Frontal cortex (tissue), 4 donors: Measurements from ENCODE around the gene BAD. TPM values are rescaled to one million over a fixed set of nuclear protein-coding genes. Genes with fewer than 3 reads are reported as not detected.

Experiments
- DNase-seq, 2 donors: peaks; one replicate each; pipeline ENCODE4 v3.0.0; 2012; ENCODE audit warnings: low spot score in 2 of 2
- FAIRE-seq: peaks from 2 replicates; lab custom pipeline; 2012; peaks lifted over from hg19 to GRCh38; lab: Jason Lieb, UNC
- total RNA-seq: library from RNA; depleted of rRNA; stranded (reverse); fragments of >200 nt; gene quantifications from one replicate; pipeline ENCODE4 v1.2.3, GENCODE V29; 2014
- donor health status: control.
- donor health status: control.
- donor health status: control.

Gene BAD
- total RNA-seq, 1 donor from 2014 or later = 44.8 TPM

DNA sequence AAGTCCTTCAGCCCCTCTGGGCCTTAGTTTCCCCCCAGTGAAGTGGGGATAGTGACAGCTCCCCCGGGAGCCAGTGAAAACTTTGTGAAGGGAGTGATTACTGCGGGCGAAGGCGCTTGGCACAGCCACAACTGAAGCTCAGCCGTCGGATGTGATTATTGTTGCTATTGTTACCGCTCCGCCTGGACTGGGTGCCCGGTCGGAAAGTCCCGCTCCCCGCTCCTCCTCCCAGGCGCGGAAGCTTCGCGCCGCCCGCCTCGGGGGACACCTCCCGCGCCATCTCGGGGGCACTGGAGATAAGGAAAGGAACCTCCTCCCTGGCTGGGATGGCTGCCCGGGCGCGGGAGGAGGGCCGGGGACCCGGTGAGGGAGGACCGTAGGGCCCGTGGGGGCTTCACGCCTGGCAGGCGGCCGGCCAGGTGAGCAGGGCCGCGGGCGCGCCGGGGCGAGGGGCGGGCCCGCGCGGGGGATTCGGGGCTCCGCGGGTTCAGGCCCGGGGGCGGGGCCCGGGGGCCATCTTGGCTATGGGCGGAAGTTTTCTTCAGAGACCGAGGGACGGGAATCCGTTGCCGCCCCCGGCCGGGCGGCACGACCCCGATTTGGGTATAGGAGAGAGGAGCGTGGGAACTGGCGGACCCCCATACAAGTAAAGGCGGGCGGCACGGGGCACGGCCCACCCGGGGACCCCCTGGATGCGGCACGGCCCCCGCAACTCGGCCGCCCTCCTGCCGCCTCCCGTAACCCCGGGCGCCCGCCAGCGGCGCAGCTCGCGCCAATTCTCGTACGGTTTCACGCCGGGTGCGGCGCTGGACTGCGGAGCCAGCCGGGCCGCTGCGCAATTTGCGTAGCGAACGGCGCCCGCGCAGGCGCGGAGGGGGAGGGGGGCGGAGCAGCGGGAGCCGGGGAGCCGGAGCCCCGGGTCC is 758 bp upstream of the BAD start, which contains the start of gene GPR137:
Gene GPR137 (plus strand): TSS at position 887 of the 923 bp plus-strand sequence. CDS start 677 bp downstream, outside the sequence.
- FAIRE-seq (no peak), DNase-seq (peak; percentile 94 to 96)

GRCh38 chr11:64283092-64283491 is 1.4 kb downstream of the BAD start:
- DNase-seq (no peak), FAIRE-seq (no peak)

DNA sequence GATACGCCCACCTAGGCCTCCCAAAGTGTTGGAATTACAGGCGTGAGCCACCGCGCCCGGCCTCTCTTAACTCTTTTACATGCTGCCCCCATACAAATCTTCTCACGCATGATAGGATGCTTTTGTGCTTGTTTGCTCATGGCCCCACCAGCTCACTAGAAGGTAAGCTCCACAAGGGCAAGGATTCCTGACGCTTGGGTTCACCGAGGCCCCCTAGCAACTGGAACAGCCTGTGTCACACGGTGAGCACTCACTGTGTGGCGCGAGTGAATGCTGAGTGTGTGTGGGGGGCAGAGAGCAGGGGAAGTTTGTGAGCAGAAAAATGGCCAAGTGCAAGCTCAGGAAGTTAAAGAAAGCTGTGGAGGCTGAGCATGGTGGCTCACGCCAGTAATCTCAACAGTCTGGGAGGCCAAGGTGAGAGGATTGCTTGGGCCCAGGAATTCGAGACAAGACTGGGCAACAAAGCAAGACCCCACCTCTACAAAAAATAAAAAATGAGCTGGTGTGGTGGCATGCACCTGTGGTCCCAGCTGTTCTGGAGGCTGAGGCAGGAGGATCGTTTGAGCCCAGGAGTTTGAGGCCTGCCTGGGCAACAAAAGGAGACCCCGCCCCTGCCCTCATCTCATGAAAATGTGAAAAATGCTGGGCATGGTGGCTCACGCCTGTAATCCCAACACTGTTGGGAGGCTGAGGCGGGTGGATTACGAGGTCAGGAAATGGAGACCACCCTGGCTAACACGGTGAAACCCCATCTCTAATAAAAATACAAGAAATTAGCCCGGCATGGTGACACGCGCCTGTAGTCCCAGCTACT is 2.3 kb downstream of the BAD start:
- DNase-seq (no peak), FAIRE-seq (no peak)

- no peak for FAIRE-seq
- no peak for DNase-seq
Measured at GRCh38 chr11:64278576-64279190, 5.8 kb downstream of the BAD start.

- DNase-seq (no peak), FAIRE-seq (no peak)
Measured at GRCh38 chr11:64276653-64277431, 7.6 kb downstream of the BAD start.

DNA sequence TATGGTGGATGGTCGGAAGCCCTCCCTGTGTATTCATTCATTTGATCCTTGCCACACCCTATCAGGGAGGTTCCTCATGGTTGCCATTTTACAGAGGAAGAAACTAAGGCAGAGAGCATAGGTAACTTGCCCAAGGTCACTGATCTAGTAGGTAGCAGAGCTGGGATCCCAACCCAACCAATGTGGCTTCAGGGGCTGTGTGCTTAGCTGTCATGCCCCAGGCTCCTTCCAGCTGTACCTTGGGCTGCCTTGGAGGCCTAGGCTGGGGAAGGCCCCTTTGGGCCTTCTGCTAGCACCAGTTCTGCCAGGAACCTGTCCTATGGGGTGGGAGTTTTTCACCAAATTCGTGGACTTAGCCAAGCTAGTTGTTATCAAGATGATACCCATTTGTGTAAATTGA is 8.6 kb downstream of the BAD start:
- DNase-seq (no peak), FAIRE-seq (no peak)

DNA sequence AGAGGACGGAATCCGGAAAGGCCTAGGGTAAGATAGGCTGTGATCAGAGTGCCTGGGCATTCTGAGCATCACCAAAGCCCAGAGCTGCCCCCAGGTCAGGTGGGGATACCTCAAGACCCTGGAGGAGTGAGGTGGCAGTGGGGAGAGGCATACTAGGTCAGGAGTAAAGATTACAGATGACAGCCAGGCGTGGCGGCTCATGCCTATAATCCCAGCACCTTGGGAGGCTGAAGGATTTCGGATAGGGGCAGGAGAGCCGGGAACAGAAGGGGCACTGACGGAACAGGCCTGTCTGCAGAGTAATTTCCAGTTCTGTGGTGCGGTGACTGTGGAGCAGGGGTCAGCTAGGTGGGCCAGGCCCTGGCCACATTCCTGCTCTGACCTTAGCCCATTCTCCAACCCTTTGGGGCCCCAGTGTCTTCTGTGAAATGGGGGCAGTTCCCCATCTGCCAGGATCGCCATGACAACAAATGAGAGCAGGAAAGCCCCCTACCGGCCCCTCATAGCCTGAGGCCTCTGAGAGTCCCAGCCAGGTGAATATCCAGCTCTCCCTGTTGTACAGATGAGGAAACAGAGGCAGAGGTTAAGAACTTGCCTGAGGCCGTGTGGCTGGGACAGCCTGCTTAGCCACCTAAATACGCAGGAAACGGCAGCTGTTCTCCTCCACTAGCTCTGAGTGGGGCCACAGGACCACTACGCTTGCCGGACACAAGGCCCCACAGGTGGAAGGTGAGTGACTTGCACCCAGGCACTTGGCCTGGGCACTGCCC is 9.2 kb downstream of the BAD start:
- no peak for FAIRE-seq
- DNase-seq = no peak

GRCh38 chr11:64269540-64270220 is 14.8 kb downstream of the BAD start:
- DNase-seq (peak; percentile 91 to 94), FAIRE-seq (peak; percentile 55)

GRCh38 chr11:64268893-64269539 is 15.4 kb downstream of the BAD start:
- no peak for DNase-seq
- FAIRE-seq = no peak

DNA sequence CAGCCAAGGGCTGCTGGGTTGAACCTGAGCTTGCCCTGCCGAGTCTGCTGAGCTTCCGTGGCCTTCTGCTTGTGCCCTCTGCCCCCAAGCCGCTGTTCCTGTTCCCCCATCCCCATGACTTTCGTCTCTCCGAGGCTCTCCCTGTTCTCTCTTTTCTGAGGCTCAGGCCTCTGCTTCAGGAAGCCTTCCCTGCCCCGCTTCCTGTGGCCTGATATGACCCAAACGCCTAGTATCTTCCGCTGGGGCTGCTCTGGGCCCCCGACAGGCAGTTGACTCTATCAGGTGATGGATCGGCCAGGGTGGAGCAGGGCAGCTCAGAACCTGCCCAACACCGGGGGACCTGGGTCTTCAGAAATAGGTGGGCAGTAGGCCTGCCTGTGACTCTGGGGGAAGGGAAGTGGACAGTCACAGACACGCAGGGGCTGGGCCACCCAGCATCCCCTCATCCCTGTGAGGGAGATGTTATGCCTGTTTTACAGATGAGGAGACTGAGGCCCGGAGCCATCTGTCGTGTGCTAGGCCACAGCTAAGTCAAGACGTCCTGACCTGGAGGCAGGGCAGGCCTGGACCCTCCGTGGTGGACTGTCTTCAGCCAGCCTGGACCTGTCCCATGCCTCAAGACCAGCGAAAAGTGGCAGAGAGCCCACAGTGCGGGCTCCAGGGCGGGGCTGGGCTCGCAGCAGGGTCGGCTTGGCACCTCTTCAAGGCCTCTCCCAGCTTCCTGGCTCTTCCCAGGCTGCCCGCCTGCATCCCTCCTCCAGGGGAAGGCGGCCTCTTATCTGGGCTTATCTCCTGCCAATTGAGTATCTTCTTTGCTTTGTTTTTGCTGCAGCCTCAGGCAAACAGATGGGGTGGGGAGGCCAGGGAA is 16.2 kb downstream of the BAD start:
- DNase-seq (no peak), FAIRE-seq (no peak)

GRCh38 chr11:64267207-64267945 is 17.1 kb downstream of the BAD start:
- DNase-seq = no peak
- no peak for FAIRE-seq

GRCh38 chr11:64266339-64266738 is 18.1 kb downstream of the BAD start:
- DNase-seq = no peak
- no peak for FAIRE-seq

GRCh38 chr11:64265176-64266160 is 19.0 kb downstream of the BAD start:
- DNase-seq (no peak), FAIRE-seq (no peak)

- DNase-seq (no peak), FAIRE-seq (no peak)
Measured at GRCh38 chr11:64264371-64264852, 20.1 kb downstream of the BAD start.

- DNase-seq (no peak), FAIRE-seq (no peak)
Measured at GRCh38 chr11:64263947-64264317, 20.5 kb downstream of the BAD start.
